ENCODE results near the gene MLST8. TPM values are rescaled to one million over a fixed set of nuclear protein-coding genes. Genes with fewer than 3 reads are reported as not detected.

MLST8 gene
- total and polyA plus RNA-seq, 2 experiments from 2014 or later = 100.0 to 117 TPM

- DNase-seq (ENCODE audit: low read depth in 1 of 2, low spot score in 1 of 2) = no peak
- H3K27ac ChIP-seq = no peak overlapping the region
- H3K36me3 ChIP-seq = no peaks in the 10 kb centered on the region
- H3K4me3 ChIP-seq = no peak overlapping the region
- no peaks in the 10 kb centered on the region for H3K9me3 ChIP-seq (ENCODE audit: low read depth)
- H3K4me1 ChIP-seq (ENCODE audit: low read depth) = no peaks in the 10 kb centered on the region
- no peaks in the 10 kb centered on the region for H3K27me3 ChIP-seq
- TF ChIP-seq CTCF (IDR thresholded peaks at IDR 0.05; ENCODE audit: low read depth, low read length) = no peak
Measured at GRCh38 chr16:2183671-2184070, 21.6 kb upstream of the MLST8 start.

GRCh38 chr16:2184346-2184745 lies 20.9 kb upstream of the MLST8 start:
- Histone ChIP-seq H3K9me3 (ENCODE audit: low read depth) (no peaks in the 10 kb centered on the region), H3K36me3 (no peaks in the 10 kb centered on the region), H3K27ac (no peak overlapping the region), H3K4me3 (no peak overlapping the region), H3K4me1 (ENCODE audit: low read depth) (no peaks in the 10 kb centered on the region), H3K27me3 (no peaks in the 10 kb centered on the region)
- TF ChIP-seq CTCF (IDR thresholded peaks at IDR 0.05; ENCODE audit: low read depth, low read length) = no peak
- no peak for DNase-seq (ENCODE audit: low read depth in 1 of 2, low spot score in 1 of 2)

- TF ChIP-seq CTCF (IDR thresholded peaks at IDR 0.05; ENCODE audit: low read depth, low read length) = no peak
- H3K9me3 ChIP-seq (ENCODE audit: low read depth) = no peaks in the 10 kb centered on the region
- DNase-seq (ENCODE audit: low read depth in 1 of 2, low spot score in 1 of 2) = no peak
- no peak overlapping the region for H3K27ac ChIP-seq
- H3K36me3 ChIP-seq = no peaks in the 10 kb centered on the region
- H3K4me1 ChIP-seq (ENCODE audit: low read depth) = no peaks in the 10 kb centered on the region
- no peak overlapping the region for H3K4me3 ChIP-seq
- H3K27me3 ChIP-seq = no peaks in the 10 kb centered on the region
Measured at GRCh38 chr16:2184962-2185361, 20.3 kb upstream of the MLST8 start.

- H3K4me1 ChIP-seq (ENCODE audit: low read depth) = no peaks in the 10 kb centered on the region
- no peak for TF ChIP-seq CTCF (IDR thresholded peaks at IDR 0.05; ENCODE audit: low read depth, low read length)
- no peak overlapping the region for H3K27ac ChIP-seq
- DNase-seq (ENCODE audit: low read depth in 1 of 2, low spot score in 1 of 2) = no peak
- H3K36me3 ChIP-seq = no peaks in the 10 kb centered on the region
- H3K27me3 ChIP-seq = no peaks in the 10 kb centered on the region
- H3K9me3 ChIP-seq (ENCODE audit: low read depth) = no peaks in the 10 kb centered on the region
- H3K4me3 ChIP-seq = no peak overlapping the region
Measured at GRCh38 chr16:2186064-2186463, 19.2 kb upstream of the MLST8 start.

- H3K36me3 ChIP-seq = no peaks in the 10 kb centered on the region
- no peaks in the 10 kb centered on the region for H3K9me3 ChIP-seq (ENCODE audit: low read depth)
- TF ChIP-seq CTCF (IDR thresholded peaks at IDR 0.05; ENCODE audit: low read depth, low read length) = no peak
- H3K4me3 ChIP-seq = no peak overlapping the region
- no peak for DNase-seq (ENCODE audit: low read depth in 1 of 2, low spot score in 1 of 2)
- no peaks in the 10 kb centered on the region for H3K4me1 ChIP-seq (ENCODE audit: low read depth)
- no peak overlapping the region for H3K27ac ChIP-seq
- no peaks in the 10 kb centered on the region for H3K27me3 ChIP-seq
Measured at GRCh38 chr16:2186505-2186904, 18.7 kb upstream of the MLST8 start.

GRCh38 chr16:2187212-2187611 lies 18.0 kb upstream of the MLST8 start:
- Histone ChIP-seq H3K27ac (no peak overlapping the region), H3K36me3 (no peaks in the 10 kb centered on the region), H3K27me3 (no peaks in the 10 kb centered on the region), H3K9me3 (ENCODE audit: low read depth) (no peaks in the 10 kb centered on the region), H3K4me3 (no peak overlapping the region), H3K4me1 (ENCODE audit: low read depth) (no peaks in the 10 kb centered on the region)
- TF ChIP-seq CTCF (IDR thresholded peaks at IDR 0.05; ENCODE audit: low read depth, low read length) = no peak
- DNase-seq (ENCODE audit: low read depth in 1 of 2, low spot score in 1 of 2) = no peak

Measured in cardiac muscle cell (in vitro differentiated cells and primary cell).